Measurements from ENCODE around the gene EPAS1.

Gene EPAS1

DNA sequence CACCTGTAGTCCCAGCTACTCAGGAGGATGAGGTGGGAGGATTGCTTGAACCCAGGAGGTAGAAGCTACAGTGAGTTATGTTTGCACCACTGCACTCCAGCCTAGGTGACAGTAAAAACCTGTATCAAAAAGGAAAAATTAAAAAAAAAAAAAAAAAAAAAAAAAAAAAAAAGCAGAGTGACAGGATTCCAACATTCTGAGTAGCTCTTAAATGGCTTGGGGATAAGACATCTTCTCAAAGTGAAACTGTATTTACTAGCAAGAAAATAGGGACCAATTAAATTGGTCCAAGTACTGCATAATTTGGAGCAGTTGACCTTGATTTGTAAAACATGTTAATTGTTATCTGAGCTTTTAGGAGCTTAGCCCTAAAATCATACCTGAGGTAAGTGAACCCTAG, 116.4 kb downstream of the EPAS1 start:
- no peak for DNase-seq

DNA sequence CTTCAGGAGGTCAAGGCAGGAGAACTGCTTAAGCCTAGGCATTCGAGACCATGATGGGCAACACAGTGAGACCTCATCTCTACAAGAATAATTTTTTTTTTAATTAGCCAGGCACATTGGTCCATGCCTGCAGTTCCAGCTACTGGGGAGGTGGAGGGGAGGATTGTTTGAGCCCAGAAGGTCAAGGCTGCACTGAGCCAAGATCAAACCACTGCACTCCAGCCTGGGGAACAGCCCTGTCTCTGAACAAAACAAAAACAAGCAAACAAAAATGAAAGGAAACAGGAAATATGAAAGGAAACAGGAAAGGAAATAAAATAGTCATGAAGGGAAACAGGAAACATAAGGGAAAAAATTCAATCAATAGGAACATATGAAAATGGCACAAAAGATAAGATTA, 117.5 kb downstream of the EPAS1 start:
- no peak for DNase-seq

DNA sequence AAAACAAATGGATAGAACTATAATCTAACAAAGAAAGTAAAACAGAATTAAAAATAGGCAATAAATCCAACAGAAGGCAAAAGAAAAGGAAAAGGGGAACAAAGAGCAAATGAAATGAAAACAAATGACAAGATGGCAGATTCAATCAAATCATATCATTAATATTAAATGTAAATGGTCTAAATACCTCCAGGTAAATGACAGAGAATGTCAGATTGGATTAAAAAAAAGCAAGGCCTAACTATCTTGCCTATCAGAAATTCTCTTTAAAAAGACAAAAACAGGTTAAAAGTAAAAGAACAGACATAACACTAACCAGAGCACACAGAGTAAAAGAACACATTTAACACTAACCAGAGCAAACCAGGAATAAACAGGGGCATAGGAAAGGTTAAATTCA, 119.1 kb downstream of the EPAS1 start:
- DNase-seq: no peak

DNA sequence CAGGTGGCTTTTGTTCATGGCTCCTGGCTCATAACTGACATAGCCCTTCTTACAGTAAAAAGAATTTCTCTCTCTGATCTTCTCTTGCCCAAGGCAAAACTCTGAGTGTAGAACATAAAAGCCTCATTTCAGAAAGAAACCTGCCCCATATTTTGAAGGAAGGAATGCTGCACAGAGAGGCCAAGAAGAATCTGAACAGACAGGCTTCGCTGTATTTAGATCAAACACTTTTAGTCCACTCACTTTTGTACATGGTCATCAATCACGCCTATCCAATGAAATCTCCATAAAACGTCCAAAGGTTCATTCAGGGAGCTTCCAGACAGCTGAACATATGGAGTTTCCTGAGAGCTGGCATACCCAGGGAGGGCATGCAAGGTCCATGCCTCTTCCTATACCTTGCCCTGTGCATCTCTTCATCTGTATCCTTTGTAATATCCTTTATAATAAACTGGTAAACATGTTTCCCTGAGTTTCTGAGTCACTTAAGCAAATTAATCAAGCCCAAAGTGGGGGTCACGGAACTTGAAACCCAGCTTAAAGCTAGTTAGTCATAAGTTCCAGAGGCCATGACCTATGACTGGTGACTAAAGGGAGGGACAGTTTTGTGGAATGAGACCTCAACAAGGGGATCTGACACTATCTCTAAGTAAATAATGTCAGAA, 119.7 kb downstream of the EPAS1 start:
- DNase-seq: no peak

DNA sequence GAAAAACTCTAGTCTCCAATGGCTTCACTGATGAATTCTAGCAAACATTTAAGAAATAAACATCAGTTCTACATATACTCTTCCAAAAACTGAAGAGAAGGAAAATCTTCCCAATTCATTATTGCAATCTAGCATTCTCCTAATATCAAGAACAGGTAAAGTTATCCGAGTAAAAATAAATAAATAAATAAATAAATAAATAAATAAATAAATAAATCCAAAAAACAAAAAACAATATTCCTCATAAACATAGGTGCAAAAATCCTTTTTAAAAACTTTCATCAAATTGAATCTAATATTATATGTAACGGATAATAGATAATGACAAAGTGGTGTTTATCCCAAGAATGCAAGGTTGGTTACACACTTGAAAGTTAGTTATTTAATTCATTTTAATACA, 123.7 kb downstream of the EPAS1 start:
- DNase-seq: no peak

DNA sequence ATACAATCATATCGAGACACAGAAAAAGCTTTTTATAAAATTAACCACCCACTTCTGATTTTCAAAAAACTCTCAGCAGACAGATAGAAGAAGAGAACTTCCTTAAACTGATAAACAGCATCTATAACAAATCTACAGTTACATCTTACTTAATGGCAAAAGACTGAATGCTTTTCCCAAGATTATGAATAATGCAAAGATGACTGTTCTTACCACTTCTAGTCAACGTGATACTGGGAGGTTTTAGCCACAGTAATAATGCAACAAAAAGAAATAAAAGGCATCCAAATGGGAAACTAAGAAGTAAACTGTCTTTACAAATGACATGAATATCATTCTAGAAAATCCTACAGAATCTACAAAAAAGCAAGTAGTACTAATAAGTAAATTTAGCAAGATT, 124.2 kb downstream of the EPAS1 start:
- no peak for DNase-seq

DNA sequence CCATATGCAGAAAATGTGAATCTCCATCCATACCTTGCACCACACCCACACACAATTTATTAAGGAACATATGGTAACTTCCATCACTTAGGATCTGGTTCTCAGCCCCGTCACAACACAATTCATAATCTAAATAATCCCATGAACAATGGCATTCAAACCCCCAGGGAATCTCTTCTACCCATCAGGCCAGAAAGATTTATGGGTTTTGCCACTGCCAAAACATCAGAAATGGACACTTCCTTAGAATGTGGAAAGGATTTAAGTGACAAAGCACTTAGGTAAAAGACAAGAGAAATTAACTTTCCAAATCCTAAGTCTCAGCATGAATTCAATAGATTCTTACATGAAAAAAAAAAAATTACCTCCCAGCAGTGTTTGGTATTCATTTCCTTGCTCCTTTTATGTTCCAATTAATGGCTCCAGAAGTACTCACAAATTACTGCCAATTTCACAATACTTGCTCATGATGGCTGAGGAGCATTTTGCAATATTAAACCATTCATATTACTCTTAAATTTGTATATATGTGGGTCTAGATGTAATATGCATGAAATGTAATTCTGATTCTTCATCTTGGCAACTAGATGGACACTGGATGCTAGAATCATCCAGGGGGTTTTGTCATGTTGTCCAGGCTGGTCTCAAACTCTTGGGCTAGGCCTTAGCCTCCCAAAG, 125.6 kb downstream of the EPAS1 start:
- no peak for DNase-seq

DNA sequence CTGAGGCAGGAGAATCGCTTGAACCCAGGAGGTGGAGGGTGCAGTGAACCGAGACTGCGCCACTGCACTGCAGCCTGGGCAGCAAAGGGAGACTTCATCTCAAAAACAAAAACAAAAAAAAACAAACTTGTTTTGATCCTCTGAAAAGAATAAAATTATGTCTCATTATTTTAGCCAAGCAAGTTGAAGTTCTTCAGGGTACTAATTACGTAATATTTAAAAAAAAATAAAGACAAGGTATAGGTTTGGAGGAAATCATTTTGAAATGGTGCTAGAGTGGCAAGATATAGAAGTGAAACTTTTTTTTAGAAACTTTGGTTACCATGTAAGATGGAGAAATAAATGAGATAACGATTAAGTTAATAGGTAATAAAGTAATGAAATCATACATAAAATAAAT, 127.7 kb downstream of the EPAS1 start:
- no peak for DNase-seq

DNA sequence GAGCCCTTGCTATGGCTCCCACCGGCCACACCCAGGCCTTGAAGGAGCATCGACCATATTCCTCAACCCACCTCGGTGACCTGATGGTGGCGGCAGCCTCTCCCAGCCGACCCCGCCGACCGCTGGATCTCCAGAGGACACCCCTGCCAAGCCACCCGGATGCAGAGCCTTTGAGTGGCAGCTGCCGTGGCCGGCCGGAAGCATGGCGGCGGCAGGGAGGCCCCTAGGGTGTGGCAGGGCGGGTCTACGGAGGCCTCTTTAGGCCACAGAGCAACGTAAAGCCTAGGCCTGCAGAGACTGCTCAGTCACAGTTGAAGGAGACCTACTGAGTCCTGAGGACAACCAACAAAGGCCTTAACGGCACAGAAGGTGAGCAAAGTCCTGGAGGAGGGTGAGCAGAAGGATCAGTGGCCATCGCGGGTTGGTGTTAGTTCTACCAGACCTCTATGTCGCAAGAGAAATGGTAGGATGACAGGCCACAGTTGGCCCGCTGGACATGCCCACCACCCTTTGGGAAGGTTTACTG, 131.8 kb downstream of the EPAS1 start:
- no peak for DNase-seq

DNA sequence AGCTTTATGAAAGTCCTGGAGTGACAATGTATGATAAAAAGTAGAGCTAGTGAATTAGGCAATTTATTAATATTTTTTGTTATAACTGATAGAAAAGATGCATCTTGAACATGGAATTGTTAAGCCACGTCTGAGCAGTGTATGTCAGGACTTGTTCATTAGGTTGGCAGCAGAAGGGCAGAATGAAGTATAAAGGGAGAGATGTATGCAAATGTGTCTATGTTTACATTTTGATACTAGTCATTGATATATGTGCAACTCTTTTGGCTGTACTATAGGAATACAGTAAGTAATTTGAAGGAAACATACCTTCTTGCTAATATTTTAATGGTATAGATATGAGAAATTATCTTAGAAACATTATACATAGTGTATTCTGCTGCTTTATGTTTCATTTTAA, 133.2 kb downstream of the EPAS1 start:
- no peak for DNase-seq

DNA sequence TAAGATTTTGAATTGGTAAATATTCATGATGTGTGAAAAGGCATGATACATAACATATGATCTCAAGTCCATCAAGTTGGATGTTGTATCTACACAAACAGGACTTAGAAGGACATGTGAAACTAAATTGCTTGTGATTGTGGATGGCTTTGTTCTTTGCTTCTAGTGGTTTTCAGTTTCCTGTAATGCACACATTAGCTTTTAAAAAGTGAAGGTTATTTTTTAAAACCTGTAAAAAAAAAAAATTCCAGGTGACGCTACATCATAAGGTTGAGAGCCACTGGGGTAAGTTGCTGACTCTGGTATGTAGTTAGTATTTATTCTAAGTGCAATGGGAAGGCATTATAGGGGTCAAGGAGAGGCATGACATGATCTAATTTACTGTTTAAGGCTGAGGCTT, 133.8 kb downstream of the EPAS1 start:
- DNase-seq: no peak

DNA sequence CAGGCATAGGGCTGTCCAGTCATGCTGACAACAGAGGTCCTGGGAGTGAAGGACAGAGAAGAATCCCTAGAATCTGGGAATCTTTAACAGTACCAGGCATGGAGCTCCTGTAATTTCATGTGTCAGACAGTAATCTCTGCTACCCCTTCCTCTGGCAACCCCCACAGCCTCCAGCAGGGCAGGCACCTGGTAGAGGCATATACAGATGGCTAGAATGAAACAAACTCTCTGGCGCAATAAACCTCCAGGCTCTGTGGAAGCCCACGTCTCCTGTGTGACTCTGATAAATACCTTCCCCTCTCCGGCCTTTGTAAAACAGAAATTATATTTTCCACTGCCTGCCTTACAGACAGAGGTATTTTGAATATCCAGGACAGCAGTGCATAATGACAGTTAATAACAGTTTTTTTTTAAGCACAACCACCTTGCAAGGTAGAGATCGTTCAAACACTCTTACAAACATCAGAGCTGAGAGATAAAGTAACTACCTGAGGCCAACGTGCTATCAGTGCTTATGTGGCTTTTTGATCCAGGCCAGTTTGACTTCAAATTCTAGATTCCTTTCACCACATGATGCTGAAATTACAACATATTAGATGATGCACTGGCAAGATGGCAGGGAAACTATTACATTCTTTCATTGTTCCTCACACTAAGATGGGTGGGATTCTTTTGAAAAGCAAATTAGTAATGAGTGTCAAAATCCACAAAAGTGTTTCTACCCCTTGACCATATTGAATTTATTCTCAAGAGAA, 134.5 kb downstream of the EPAS1 start:
- DNase-seq: no peak

DNA sequence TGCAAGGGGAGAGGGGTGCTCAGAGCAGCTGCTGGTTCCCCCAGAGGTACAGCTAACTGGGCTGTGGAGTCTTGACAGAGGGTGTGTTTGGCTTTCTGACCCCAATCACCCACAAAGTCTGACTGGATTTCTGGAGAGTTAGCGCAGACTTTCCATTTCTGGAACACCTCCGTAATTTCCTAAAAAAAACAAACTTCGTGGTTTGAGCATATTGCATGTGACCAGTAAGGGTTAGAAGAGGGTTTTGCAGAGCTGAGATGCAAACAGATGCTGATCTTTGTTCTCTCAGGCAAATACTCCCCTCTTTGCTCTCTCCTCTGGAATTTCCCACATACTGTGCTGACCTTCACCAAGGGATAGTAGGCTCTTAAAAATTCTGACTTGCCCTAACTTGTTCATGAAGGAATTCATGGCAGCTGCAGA, 137.7 kb downstream of the EPAS1 start:
- DNase-seq: no peak

DNA sequence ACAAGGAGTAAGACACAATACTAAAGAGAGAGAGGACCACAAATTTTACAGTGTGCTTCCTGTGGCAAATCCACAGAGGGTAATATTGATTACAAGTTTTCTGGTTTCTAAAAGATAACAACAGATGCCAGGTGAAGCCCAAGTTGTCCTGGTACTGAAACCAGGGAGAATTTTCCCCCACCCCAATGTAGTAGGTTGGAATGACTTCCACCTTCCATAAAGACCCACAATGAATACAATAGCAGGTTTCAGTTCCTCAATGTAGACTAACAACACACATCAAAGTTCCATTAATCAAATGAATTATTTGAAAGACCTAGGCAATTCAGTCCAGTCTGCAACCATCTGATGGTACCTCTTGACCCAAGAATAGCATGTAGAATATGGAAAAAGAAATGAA, 138.1 kb downstream of the EPAS1 start:
- DNase-seq: no peak

DNA sequence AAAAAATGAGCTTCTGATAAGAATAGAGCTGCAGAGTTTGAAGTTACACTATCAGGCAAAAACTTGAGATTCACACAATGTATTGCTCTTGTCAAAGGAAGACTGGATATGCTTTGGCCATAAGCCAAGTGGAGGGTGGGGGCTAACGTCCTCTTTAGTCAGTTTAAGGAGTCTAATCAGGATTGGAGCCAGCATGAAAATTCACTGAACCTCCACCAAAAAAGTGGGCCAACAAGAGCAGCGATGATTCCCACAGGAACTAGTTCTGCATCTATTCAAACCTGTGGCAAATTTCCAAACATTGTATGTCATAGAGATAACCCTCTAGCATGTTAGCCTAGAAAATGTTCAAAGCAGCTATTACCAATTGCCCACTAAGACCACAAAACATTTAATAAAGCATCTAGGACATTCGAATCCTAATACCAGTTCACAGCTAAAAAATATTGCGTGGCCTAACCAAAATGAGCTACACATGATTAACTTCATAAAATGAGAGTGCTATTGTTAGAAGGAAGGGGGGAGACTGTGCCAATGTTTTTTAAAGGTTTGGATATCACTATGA, 138.7 kb downstream of the EPAS1 start:
- DNase-seq: no peak

Measured in T-helper 1 cell (primary cell).